GM12878 (cell line): ENCODE data around the gene PREX1. TPM values are rescaled to one million over a fixed set of nuclear protein-coding genes. Genes with fewer than 3 reads are reported as not detected.

Source experiments
- BHLHE40 ChIP-seq, 2 experiments: fragments of 450-650 bp in 1 of 2; IDR thresholded peaks; 2 replicates each; pipeline ENCODE4 v1.6.1; 2011 to 2017; ENCODE audit warnings: low read depth in 2 of 2, borderline replicate concordance in 1 of 2, improper control_type of control experiment in 1 of 2, low read length in 1 of 2, mild to moderate bottlenecking in 1 of 2
- BRCA1 ChIP-seq: IDR thresholded peaks from 2 replicates; pipeline ENCODE4 v1.6.1; 2011; ENCODE audit warnings: low read depth, low read length, improper control_type of control experiment
- CBX5 ChIP-seq: sonication (generic); IDR thresholded peaks from 2 replicates; pipeline ENCODE4 v1.6.1; 2016; ENCODE audit warnings: low read depth, moderate library complexity, mild to moderate bottlenecking, inconsistent platforms
- CHD2 ChIP-seq: IDR thresholded peaks from 2 replicates; pipeline ENCODE4 v1.6.1; 2011; ENCODE audit warnings: low read depth, low read length, improper control_type of control experiment, borderline replicate concordance
- MTA2 ChIP-seq: fragments of 450-650 bp; IDR thresholded peaks from 2 replicates; pipeline ENCODE4 v1.6.1; 2016; ENCODE audit warnings: low read depth, mild to moderate bottlenecking, moderate library complexity
- MXI1 ChIP-seq: fragments of 150-350 bp; IDR thresholded peaks from 2 replicates; pipeline ENCODE4 v1.6.1; 2011; ENCODE audit warnings: low read depth, mild to moderate bottlenecking, inconsistent platforms, low read length, improper control_type of control experiment
- NR2C2 ChIP-seq: IDR thresholded peaks from 2 replicates; pipeline ENCODE4 v1.6.1; 2011; ENCODE audit warnings: borderline replicate concordance, low read depth; ENCODE audit not compliant: control insufficient read depth, insufficient read length
- REST ChIP-seq: IDR thresholded peaks from 2 replicates; pipeline ENCODE4 v1.6.1; 2012; ENCODE audit warnings: mild to moderate bottlenecking, low read depth, low read length
- SRF ChIP-seq, 2 experiments: IDR thresholded peaks; 2 replicates each; pipeline ENCODE4 v1.6.1; 2011; ENCODE audit warnings: low read depth in 2 of 2, low read length in 2 of 2, mild to moderate bottlenecking in 1 of 2, moderate library complexity in 1 of 2
- STAT1 ChIP-seq: fragments of 450-650 bp; conservative IDR thresholded peaks from 2 replicates; pipeline ENCODE4 v1.6.1; 2014; ENCODE audit warnings: antibody characterized with exemption, mild to moderate bottlenecking
- ZNF687 ChIP-seq: fragments of 450-650 bp; IDR thresholded peaks from 2 replicates; pipeline ENCODE4 v1.6.1; 2017; ENCODE audit warnings: mild to moderate bottlenecking, moderate library complexity
- polyA plus RNA-seq, 11 experiments: library from polyadenylated mRNA; depleted of rRNA in 4 of 11; unstranded in 6 of 11; stranded (reverse) in 5 of 11; fragments of >200 nt; fragmentation: Nextera tagmentation in 4 of 11; fragmentation: Illumina TruSeq in 1 of 11; extraction: Ambion mirVana in 4 of 11; extraction: Trizol in 1 of 11; gene quantifications; 1 replicate in 1 of 11; 2 replicates in 10 of 11; pipeline versions ENCODE4 v1.2.1 to v1.2.3, GENCODE V29; 2011 to 2016; ENCODE audit warnings: inconsistent platforms in 2 of 11, missing spikeins in 2 of 11, low read depth in 1 of 11
- total RNA-seq, 4 experiments: library from RNA; depleted of rRNA in 3 of 4; stranded (reverse); fragments of >200 nt in 3 of 4; fragmentation: Illumina TruSeq in 1 of 4; extraction: Trizol in 1 of 4; gene quantifications; 2 replicates each; pipeline versions ENCODE4 v1.2.1 to v1.2.3, GENCODE V29; 2013 to 2021
- TF ChIP-seq, protein P1 (sequence below): IDR thresholded peaks from 2 replicates; pipeline ENCODE4 v1.6.1; 2012; ENCODE audit warnings: low read depth, low read length, improper control_type of control experiment
- TF ChIP-seq, protein P2 (sequence below): fragments of 450-650 bp; IDR thresholded peaks from 2 replicates; pipeline ENCODE4 v1.6.1; 2018; ENCODE audit warnings: borderline replicate concordance, mild to moderate bottlenecking; ENCODE audit not compliant: partially characterized antibody
- TF ChIP-seq, protein P3 (sequence below): fragments of 450-650 bp; formaldehyde crosslinking; IDR thresholded peaks from 2 replicates; pipeline ENCODE4 v1.4.0; 2022; ENCODE audit warnings: mild to moderate bottlenecking, moderate library complexity

Gene PREX1
- total and polyA plus RNA-seq, 10 of the 15 experiments (the other 5 are each of a cell fraction or from before 2014, with no cell fraction given): 2.6 to 114 (median 38.9) TPM

DNA sequence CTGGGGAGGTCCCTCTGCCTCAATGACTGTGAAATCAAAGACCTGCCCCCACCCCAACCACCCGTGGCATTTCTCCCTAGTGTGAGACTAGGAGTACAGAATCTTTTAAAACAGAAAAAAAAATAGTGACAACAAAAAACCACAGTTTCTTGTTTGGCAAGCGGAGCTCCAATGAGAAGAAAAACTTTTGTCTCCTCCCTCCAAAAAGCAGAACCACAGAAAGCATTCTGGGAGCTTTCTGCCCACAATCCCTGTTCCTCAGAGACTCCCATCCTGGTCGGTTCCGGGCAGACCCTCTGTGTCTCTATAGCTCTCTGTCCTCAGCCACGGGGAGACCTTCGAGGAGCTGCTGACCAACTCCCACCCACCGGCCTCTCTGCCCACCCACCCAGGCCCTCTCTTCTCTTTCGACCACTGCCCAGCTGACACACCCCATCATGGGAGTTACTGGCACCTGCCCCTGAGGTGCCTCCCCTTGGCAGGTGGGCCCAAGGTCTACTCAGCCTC is 4.9 kb downstream of the PREX1 start (continued):
- TF ChIP-seq, protein P1, sequence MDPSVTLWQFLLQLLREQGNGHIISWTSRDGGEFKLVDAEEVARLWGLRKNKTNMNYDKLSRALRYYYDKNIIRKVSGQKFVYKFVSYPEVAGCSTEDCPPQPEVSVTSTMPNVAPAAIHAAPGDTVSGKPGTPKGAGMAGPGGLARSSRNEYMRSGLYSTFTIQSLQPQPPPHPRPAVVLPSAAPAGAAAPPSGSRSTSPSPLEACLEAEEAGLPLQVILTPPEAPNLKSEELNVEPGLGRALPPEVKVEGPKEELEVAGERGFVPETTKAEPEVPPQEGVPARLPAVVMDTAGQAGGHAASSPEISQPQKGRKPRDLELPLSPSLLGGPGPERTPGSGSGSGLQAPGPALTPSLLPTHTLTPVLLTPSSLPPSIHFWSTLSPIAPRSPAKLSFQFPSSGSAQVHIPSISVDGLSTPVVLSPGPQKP: no peak
- TF ChIP-seq MTA2 (peak; percentile 40), BHLHE40 (IDR thresholded peaks at IDR 0.05; ENCODE audit: borderline replicate concordance in 1 of 2, low read depth in 2 of 2, low read length in 1 of 2) (no peak), ZNF687 (peak; percentile 36; the same call in 1 of the 2 replicates), REST (no peak), SRF (IDR thresholded peaks at IDR 0.05; ENCODE audit: low read depth in 2 of 2, low read length in 2 of 2) (no peak), NR2C2 (no peak), CHD2 (no peak), MXI1 (no peak; the same call in 1 of the 2 replicates), BRCA1 (no peak), STAT1 (no peak), CBX5 (no peak)
- TF ChIP-seq, protein P2, sequence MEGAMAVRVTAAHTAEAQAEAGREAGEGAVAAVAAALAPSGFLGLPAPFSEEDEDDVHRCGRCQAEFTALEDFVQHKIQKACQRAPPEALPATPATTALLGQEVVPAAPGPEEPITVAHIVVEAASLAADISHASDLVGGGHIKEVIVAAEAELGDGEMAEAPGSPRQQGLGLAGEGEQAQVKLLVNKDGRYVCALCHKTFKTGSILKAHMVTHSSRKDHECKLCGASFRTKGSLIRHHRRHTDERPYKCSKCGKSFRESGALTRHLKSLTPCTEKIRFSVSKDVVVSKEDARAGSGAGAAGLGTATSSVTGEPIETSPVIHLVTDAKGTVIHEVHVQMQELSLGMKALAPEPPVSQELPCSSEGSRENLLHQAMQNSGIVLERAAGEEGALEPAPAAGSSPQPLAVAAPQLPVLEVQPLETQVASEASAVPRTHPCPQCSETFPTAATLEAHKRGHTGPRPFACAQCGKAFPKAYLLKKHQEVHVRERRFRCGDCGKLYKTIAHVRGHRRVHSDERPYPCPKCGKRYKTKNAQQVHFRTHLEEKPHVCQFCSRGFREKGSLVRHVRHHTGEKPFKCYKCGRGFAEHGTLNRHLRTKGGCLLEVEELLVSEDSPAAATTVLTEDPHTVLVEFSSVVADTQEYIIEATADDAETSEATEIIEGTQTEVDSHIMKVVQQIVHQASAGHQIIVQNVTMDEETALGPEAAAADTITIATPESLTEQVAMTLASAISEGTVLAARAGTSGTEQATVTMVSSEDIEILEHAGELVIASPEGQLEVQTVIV: no peak
- TF ChIP-seq, protein P3, sequence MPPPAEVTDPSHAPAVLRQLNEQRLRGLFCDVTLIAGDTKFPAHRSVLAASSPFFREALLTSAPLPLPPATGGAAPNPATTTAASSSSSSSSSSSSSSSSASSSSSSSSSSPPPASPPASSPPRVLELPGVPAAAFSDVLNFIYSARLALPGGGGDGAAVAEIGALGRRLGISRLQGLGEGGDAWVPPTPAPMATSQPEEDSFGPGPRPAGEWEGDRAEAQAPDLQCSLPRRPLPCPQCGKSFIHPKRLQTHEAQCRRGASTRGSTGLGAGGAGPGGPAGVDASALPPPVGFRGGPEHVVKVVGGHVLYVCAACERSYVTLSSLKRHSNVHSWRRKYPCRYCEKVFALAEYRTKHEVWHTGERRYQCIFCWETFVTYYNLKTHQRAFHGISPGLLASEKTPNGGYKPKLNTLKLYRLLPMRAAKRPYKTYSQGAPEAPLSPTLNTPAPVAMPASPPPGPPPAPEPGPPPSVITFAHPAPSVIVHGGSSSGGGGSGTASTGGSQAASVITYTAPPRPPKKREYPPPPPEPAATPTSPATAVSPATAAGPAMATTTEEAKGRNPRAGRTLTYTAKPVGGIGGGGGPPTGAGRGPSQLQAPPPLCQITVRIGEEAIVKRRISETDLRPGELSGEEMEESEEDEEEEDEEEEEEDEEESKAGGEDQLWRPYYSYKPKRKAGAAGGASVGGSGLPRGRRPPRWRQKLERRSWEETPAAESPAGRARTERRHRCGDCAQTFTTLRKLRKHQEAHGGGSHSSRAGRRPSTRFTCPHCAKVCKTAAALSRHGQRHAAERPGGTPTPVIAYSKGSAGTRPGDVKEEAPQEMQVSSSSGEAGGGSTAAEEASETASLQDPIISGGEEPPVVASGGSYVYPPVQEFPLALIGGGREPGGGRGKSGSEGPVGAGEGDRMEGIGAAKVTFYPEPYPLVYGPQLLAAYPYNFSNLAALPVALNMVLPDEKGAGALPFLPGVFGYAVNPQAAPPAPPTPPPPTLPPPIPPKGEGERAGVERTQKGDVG (CRISPR knock-in tag): no peak
